ENCODE results near the gene GPR37L1.
"Not testable (repeated sequence)": the region's sequence is repeated elsewhere in the genome, so short reads cannot be mapped to it uniquely, and the experiment has no call there.

GPR37L1 gene

DNA sequence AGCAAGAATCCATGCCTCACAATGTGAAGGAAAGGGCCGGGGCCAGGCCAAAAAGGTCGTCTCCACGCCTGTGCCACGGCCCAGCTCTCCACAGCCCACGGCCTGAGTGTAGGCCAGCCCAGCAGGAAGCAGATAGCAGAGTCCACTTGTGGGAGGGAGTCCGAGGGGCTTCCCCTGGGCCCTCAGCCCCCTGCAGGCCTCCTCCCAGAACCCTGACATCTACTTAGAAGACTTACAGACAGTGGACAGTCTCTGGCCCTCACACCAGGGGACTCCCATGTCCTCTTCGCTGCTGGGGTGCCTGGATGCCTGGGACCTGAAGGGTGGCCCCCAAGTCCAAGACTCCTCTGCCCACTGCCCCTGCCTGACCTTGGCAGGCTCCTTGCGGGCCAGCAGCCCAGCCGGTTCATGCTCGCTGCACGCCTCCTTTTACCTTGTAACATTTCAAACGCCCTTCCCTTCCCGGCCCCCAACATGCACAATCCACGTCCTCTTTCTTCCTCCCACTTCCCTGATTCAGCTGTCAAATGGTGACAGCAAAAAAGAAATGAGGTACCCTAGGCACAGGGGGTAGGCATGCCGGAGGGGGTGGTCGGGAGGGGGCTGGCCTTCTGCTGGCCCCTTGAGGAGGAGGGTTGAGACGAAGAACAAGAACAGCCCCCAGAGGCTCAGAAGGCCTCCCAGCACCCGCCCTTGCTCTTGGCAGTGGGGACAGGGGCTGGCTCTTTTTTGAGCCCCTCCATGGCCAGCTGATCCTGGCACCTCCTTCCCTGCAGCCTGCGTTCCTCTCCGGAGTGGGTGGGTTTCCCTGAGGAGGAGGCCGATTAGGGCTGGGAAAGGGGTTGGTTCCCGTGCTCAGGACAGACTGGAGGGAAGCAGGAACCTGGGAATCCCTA lies 38.7 kb downstream of the GPR37L1 start:
- no peaks in the 10 kb centered on the region for H3K9me3 ChIP-seq (ENCODE audit: control insufficient read depth, insufficient read depth, low read length)
- no peaks in the 10 kb centered on the region for H3K27me3 ChIP-seq (ENCODE audit: control insufficient read depth, insufficient read depth, low read length)
- H3K4me3 ChIP-seq (ENCODE audit: low read depth, low read length), result no peak overlapping the region
- peak overlapping the region; percentile 18 for H3K9ac ChIP-seq (ENCODE audit: low read depth, low read length)
- no peaks in the 10 kb centered on the region for H3K36me3 ChIP-seq (ENCODE audit: control insufficient read depth, insufficient read depth, low read length)
- H3K4me1 ChIP-seq (ENCODE audit: control insufficient read depth, insufficient read depth, low read length), result peaks cover 20% of the 10 kb centered on the region

GRCh38 chr1:202162047-202162417 lies 39.3 kb downstream of the GPR37L1 start:
- Histone ChIP-seq H3K9ac (ENCODE audit: low read depth, low read length) (peak overlapping the region; percentile 18), H3K36me3 (ENCODE audit: control insufficient read depth, insufficient read depth, low read length) (no peaks in the 10 kb centered on the region)

DNA sequence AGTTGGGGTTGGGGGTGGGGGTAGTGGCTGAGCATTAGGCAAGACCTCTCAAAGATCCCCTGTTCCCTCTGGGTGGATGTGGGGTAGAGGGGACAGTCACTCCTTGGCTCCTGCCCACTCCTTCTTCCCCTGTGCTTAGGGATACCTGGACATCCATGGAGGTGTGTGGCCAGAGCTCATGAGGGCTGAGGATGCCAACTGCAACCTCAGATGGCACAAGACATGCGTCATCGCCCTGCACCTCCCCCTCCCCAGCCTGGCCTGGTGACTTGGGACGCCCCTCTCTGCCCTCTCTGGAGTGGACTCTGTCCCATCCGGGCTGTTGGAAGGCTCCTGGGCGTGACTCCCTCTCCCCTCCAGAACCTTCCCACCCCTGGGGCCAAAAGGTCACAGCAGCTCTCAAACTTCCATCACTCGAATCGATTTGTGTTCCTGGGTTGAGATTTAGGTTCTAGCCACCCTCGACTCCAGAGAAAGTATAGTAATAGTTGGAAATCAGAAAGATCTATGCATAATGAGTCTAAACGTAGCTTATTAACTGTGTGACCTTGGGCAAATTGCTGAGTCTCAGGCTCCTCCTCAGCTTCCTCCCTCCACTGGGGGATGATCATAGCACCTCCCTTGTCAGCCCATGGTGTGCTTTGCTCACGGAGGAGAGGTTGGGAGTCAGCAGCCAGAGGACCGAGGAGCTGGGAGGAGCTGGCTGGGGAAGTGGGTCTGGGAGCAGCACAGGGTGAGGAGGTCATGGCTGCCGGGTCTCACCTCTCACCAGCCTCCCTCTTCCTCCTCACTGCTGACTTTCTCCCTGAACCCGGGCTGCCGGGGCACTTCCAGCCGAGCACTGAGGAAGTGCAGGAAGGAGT lies 39.9 kb downstream of the GPR37L1 start:
- Histone ChIP-seq H3K27me3 (ENCODE audit: control insufficient read depth, insufficient read depth, low read length) (no peaks in the 10 kb centered on the region), H3K9ac (ENCODE audit: low read depth, low read length) (peak overlapping the region; percentile 18), H3K9me3 (ENCODE audit: control insufficient read depth, insufficient read depth, low read length) (no peaks in the 10 kb centered on the region), H3K4me1 (ENCODE audit: control insufficient read depth, insufficient read depth, low read length) (peaks cover 20% of the 10 kb centered on the region), H3K36me3 (ENCODE audit: control insufficient read depth, insufficient read depth, low read length) (no peaks in the 10 kb centered on the region), H3K4me3 (ENCODE audit: low read depth, low read length) (no peak overlapping the region)

More at GRCh38 chr1:202162047-202162417, 39.3 kb downstream of the GPR37L1 start:
- Histone ChIP-seq H3K4me3 (ENCODE audit: low read depth, low read length) (no peak overlapping the region), H3K9me3 (ENCODE audit: control insufficient read depth, insufficient read depth, low read length) (no peaks in the 10 kb centered on the region), H3K27me3 (ENCODE audit: control insufficient read depth, insufficient read depth, low read length) (no peaks in the 10 kb centered on the region), H3K4me1 (ENCODE audit: control insufficient read depth, insufficient read depth, low read length) (peaks cover 20% of the 10 kb centered on the region)

DNA sequence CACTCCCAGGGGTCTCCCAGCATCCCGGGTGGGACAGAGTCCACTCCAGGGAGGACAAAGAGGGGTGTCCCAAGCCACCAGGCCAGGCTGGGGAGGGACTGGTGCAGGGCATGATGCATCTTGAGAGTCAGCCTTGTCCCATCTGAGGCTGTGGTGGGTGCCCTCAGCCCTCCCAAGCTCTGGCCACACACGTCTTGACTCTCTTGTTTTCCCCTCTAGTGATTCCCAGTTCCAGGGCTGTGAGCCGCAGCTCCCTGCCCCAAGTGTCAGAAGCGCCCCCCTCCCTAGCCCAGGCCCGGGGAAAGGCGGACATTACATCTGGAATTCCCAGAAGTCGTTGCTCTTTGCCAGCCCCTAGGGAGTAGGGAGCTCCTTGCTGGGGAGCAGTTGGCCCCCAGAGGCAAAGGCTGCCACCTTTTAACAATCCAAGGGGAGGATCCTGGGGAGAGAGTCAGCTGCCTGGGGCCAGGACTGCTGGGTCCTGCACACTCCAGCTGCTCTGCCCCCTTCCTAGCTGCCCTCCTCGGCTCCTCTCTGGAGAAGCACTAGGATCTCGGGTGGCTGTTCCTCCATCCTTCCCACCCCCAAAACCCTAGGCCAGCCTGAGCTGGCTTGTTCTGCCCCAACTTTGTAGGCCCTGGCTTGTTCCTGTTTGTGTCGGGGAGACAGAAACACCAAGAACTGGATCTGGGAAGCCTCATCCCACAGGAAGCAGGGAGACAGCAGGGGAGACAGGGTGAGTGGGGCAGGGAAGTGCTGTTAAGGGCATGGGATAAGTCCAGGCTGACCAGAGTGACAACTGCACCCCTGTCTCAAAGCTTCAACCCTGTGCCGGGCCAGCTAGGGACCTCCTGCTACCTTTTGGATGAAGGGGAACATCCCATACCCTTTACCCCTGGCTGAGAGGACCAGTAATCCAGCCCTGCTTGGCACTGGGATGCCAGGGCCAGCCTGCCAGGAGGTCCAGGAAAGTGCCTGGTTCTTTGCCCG lies 40.9 kb downstream of the GPR37L1 start:
- H3K4me1 ChIP-seq (ENCODE audit: control insufficient read depth, insufficient read depth, low read length), result peaks cover 20% of the 10 kb centered on the region
- no peaks in the 10 kb centered on the region for H3K27me3 ChIP-seq (ENCODE audit: control insufficient read depth, insufficient read depth, low read length)
- no peak overlapping the region for H3K4me3 ChIP-seq (ENCODE audit: low read depth, low read length)
- no peaks in the 10 kb centered on the region for H3K36me3 ChIP-seq (ENCODE audit: control insufficient read depth, insufficient read depth, low read length)
- no peaks in the 10 kb centered on the region for H3K9me3 ChIP-seq (ENCODE audit: control insufficient read depth, insufficient read depth, low read length)
- no peak overlapping the region for H3K9ac ChIP-seq (ENCODE audit: low read depth, low read length)

- Histone ChIP-seq H3K4me3 (ENCODE audit: low read depth, low read length) (no peak overlapping the region), H3K4me1 (ENCODE audit: control insufficient read depth, insufficient read depth, low read length) (peaks cover 16% of the 10 kb centered on the region), H3K27me3 (ENCODE audit: control insufficient read depth, insufficient read depth, low read length) (no peaks in the 10 kb centered on the region), H3K36me3 (ENCODE audit: control insufficient read depth, insufficient read depth, low read length) (no peaks in the 10 kb centered on the region), H3K9ac (ENCODE audit: low read depth, low read length) (no peak overlapping the region), H3K9me3 (ENCODE audit: control insufficient read depth, insufficient read depth, low read length) (no peaks in the 10 kb centered on the region)
Observed at GRCh38 chr1:202164271-202165037, 41.7 kb downstream of the GPR37L1 start.

- Histone ChIP-seq H3K36me3 (ENCODE audit: control insufficient read depth, insufficient read depth, low read length) (no peaks in the 10 kb centered on the region), H3K9me3 (ENCODE audit: control insufficient read depth, insufficient read depth, low read length) (no peaks in the 10 kb centered on the region), H3K4me3 (ENCODE audit: low read depth, low read length) (no peak overlapping the region), H3K4me1 (ENCODE audit: control insufficient read depth, insufficient read depth, low read length) (peaks cover 13% of the 10 kb centered on the region), H3K9ac (ENCODE audit: low read depth, low read length) (peak overlapping the region; percentile 1), H3K27me3 (ENCODE audit: control insufficient read depth, insufficient read depth, low read length) (no peaks in the 10 kb centered on the region)
Observed at GRCh38 chr1:202165267-202165941, 42.7 kb downstream of the GPR37L1 start.

GRCh38 chr1:202165942-202166843 lies 43.5 kb downstream of the GPR37L1 start:
- Histone ChIP-seq H3K9me3 (ENCODE audit: control insufficient read depth, insufficient read depth, low read length) (no peaks in the 10 kb centered on the region), H3K4me3 (ENCODE audit: low read depth, low read length) (no peak overlapping the region), H3K9ac (ENCODE audit: low read depth, low read length) (peak overlapping the region; percentile 1), H3K36me3 (ENCODE audit: control insufficient read depth, insufficient read depth, low read length) (no peaks in the 10 kb centered on the region), H3K4me1 (ENCODE audit: control insufficient read depth, insufficient read depth, low read length) (peaks cover 13% of the 10 kb centered on the region), H3K27me3 (ENCODE audit: control insufficient read depth, insufficient read depth, low read length) (no peaks in the 10 kb centered on the region)

GRCh38 chr1:202167054-202167453 lies 44.3 kb downstream of the GPR37L1 start:
- H3K4me3 ChIP-seq (ENCODE audit: low read depth, low read length); H3K27me3 ChIP-seq (ENCODE audit: control insufficient read depth, insufficient read depth, low read length); H3K9me3 ChIP-seq (ENCODE audit: control insufficient read depth, insufficient read depth, low read length); H3K36me3 ChIP-seq (ENCODE audit: control insufficient read depth, insufficient read depth, low read length); H3K9ac ChIP-seq (ENCODE audit: low read depth, low read length): not testable (repeated sequence)
- peaks cover 13% of the 10 kb centered on the region for H3K4me1 ChIP-seq (ENCODE audit: control insufficient read depth, insufficient read depth, low read length)

GRCh38 chr1:202167708-202168415 lies 45.1 kb downstream of the GPR37L1 start:
- Histone ChIP-seq H3K9me3 (ENCODE audit: control insufficient read depth, insufficient read depth, low read length) (no peaks in the 10 kb centered on the region), H3K36me3 (ENCODE audit: control insufficient read depth, insufficient read depth, low read length) (no peaks in the 10 kb centered on the region), H3K4me3 (ENCODE audit: low read depth, low read length) (no peak overlapping the region), H3K4me1 (ENCODE audit: control insufficient read depth, insufficient read depth, low read length) (peaks cover 8% of the 10 kb centered on the region), H3K27me3 (ENCODE audit: control insufficient read depth, insufficient read depth, low read length) (no peaks in the 10 kb centered on the region), H3K9ac (ENCODE audit: low read depth, low read length) (no peak overlapping the region)
